GM19372 (cell line): ENCODE data around the gene ESRRG.
"Not testable (repeated sequence)": the region's sequence is repeated elsewhere in the genome, so short reads cannot be mapped to it uniquely, and the experiment has no call there.

Experiments used
- ATAC-seq: cut with Tn5 transposase; IDR thresholded peaks from one replicate; pipeline ENCODE4 v1.9.1; 2021; ENCODE audit warnings: mild to moderate bottlenecking, low read depth, moderate library complexity; ENCODE audit not compliant: unreplicated experiment

The ESRRG gene

DNA sequence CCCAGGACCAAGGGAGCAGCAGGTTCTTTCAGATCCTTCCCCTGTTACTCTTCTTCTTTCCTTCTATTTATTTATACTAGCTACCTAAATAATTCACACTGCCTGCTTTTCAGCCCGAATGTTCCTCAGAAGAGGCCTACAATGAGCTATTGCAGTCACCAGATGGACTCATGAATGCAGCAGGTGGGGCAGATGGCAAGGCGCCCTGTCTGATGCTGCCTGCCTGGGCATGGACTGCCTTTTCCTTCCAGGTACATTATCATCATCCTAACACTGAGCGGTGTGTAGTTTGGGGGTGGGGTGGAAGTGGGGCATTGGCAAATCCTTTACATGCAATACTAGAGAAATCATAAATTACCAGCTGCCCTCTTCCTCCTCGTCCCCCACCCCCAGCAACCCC, 17.6 kb downstream of the ESRRG start:
- no peak for ATAC-seq

GRCh38 chr1:216704065-216704464, 19.2 kb downstream of the ESRRG start:
- ATAC-seq, result not testable (repeated sequence)

DNA sequence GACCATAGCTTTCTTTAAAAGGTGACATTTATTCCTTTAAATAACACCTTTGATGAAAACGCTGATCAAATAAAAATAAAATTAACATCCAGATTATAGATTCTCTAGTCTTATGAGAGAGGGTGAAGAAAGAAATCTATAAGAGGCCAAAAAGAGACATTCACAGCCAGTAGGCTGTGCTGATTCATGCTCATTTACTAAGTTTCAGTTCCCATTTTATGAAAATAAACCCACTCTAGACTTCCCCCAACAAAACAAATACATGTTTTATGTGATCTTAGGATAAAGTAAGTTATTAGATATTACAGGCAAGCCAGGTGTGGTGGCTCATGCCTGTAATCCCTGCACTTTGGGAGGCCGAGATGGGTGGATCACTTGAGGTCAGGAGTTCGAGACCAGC, 21.1 kb downstream of the ESRRG start:
- no peak for ATAC-seq

- ATAC-seq, result no peak
These were observed 22.4 kb downstream of the ESRRG start for GRCh38 chr1:216700779-216701178.

- ATAC-seq, result no peak
These were observed 31.5 kb downstream of the ESRRG start for GRCh38 chr1:216691710-216692109.

DNA sequence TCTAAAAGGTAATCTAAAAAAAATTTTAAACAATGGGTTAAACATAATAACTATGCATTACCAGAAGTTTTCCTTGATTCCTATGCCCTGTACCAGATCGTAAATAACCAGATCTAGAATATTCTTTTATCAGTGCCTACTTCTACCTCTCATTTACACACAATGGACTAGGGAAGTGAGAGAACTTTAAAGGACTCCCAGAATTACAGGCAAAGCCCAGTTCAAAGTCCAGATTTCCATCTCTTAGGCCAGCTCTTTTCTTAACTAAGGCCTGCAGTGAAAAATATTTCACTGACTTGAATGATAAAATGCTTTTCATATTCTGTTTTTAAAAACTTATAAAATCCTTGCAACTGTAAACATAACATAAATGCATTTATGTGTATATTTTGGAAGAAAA, 32.6 kb downstream of the ESRRG start:
- ATAC-seq, result no peak

DNA sequence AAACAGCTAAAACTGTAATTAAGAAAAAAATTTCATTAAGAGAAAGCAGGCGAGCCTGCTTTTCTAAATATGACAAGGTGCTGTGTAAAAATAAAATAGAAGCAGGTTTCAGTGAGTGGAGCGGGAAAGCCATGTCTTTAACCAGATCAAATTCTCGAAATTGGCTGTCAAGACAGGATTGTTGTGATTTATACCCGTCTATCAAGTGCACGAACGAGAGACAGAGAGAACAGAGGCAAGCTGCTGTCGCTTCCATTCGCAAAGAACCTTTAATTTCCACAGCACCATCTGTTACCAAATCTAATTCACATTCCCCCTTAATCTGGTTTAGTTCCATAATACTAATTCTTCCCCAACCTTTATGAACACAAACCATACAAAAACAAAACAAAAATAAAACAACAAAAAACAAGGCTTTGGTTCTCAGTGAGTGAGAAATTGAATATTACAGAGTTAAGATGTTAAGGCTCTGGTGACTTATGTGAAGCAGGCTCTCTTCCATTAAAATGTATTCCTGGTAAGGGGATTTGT, 35.0 kb downstream of the ESRRG start:
- ATAC-seq, result no peak

DNA sequence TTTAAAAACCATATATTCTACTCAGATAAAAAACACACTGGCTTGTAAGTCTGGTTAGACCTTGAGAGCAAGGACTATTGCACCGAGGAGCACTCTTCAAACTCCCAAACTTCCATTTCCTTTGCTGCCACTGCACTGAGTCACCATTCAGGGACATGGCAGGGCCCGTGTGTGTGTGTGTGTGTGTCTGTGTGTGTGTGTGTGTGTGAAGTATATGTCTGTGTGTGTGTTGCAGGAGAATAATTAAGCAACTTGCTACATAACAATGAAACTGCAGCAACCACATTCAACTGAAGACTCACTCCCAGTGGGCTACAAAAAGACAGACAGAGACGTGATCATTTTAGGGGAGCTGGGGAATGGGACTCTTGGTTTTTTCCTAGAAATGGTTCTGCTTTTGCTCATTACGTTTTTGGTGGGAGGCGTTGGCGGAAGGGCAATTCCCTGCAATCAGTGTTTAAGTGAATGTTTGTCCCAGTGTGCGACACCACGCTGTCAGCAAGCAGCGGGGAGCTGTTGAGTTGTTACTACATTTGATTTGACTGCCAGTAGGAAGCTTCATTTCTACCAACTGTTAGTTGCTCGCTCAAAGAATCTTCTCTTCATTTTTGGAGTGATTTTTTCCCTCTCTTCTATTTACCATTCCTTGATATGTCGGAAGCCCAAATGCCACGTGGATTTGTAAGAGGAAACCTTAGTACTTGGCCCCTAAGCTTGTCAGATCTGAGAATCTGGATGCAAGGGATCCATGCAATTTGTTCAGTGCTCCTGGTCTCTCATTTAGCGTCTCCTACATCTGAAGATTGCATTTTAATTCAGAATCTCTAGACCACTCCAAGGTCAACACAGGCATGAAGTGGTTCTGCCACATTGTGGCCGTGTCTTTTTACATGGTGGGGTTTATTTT, 36.1 kb downstream of the ESRRG start:
- no peak for ATAC-seq

GRCh38 chr1:216682752-216683151, 40.5 kb downstream of the ESRRG start:
- ATAC-seq, result no peak

DNA sequence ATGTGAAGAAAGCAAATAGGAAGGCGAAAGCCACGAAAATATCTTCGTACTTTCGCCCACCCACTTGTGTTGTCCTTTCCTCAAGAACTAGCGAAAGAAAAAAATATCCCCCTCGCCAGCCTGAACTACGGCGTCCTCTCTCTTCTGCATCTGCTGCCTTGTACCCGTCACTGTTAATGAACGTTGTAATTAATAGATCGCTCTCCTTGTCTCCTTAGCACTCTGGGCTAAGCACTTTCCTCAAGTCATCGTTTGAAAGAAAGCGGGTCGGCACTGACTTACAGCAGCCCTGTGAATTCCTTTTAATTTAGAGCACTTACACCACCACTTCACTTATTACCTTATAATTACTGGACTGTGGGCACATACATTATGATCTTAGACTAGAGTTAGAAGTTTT, 44.1 kb downstream of the ESRRG start:
- ATAC-seq, result no peak

DNA sequence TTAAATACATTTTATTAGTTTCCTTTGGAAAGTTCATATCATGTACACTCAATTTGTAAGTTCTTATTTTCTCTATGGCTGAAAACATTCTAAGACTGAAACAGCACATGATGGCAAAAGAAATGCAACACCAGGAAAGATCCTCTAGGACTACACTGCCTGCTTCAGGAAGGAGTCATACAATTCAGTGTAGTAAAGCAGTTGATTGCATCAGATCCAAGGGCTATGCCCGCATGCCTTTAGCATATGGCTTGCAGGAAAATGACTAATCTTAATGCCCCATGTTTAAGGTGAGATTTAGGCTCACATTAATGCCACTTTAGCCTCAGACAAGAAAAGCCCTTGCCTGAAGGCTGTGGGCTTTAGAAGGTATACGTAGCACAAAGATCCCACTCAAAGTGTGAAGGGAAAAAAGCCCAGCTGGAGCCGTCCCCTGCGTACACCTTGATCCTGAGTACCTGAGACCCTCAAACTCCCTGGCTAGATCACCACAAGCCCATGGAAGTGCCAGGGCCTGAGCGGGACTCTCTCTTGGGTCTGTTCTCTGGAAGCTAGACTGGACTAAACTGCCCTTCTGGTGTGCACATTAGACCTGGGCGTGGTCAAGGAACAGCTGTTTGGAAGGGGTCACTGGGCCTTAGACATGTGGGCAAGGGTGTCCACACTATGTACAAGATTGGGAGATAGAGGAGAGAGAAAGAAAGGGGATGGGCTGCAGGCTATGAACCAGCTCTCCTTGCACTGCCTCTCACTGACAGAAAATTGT, 52.9 kb downstream of the ESRRG start:
- ATAC-seq, result no peak

GRCh38 chr1:216666441-216666840, 56.8 kb downstream of the ESRRG start:
- no peak for ATAC-seq

GRCh38 chr1:216665856-216666255, 57.4 kb downstream of the ESRRG start:
- no peak for ATAC-seq

DNA sequence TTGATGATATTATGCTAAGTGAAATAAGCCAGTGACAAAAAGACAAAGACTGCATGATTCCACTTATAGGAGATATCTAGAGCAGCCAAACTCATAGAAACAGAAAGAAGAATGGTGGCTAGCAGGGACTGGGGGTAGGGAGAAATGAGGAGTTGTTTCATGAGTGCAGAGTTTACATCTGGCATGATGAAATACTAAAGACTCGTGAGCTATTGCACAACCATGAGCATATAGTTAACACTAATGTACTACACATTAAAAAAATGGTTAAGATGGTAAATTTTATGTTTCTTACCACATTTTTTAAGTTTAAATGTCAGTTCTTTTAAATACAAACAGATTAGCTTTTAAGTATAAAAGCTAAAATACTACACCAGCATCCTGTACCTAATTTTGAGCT, 57.8 kb downstream of the ESRRG start:
- ATAC-seq, result no peak

DNA sequence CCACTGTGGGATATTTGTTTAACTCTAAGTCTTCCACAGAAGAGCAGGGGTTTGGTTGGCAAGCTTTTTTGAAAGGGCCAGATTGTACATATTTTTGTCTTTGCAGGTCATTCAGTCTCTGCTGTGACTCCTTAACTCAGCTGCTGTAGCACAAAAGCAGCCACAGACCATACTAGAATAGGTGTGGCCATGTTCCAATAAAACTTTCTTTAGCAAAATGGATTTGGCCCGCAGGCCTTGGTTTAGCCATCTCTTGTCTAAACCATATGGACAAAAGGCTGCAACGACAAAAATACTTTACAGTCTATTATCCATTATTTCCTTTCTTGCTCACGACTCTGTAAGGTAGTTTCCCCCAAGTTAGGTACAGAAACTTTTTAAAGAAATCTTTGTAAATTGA, 60.5 kb downstream of the ESRRG start:
- ATAC-seq, result no peak

GRCh38 chr1:216660561-216660960, 62.7 kb downstream of the ESRRG start:
- no peak for ATAC-seq

DNA sequence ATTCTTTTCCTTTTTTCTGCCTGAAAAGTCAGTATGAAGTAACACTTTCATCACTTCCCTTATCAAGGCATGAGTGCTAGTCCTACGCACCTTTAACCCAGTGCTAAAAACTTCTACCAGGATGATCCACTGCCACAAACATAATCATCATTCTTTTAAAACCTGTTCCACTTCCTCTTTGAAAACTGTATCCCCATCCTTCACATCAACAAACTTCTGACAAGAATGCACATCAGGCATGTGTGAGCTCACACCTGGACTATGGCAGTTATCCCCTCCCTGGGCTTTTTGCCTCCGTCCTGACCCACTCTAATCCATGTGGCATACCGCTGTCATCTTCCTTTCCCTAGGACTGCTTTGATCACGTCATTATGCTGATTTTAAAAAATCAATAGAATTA, 70.2 kb downstream of the ESRRG start:
- no peak for ATAC-seq

GRCh38 chr1:216651826-216652418, 71.3 kb downstream of the ESRRG start:
- ATAC-seq, result no peak

DNA sequence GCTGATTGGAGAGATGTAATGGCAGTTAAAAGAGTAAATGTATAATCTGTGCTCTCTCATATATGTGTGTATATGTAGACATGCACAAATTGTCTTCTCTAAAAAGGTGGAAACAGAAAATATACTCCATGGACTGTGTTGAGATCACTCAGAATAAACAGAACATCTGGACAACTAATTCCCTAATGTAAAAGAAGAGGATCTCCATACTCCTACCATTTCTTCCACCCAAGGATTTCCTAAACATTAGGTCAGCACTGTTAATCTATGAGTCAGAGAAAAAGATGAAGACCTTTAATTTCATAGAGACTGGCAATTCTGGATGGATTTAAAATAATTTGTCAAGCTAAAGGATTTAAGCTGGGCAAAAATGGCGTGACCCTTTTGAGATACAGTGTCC, 80.1 kb downstream of the ESRRG start:
- no peak for ATAC-seq

DNA sequence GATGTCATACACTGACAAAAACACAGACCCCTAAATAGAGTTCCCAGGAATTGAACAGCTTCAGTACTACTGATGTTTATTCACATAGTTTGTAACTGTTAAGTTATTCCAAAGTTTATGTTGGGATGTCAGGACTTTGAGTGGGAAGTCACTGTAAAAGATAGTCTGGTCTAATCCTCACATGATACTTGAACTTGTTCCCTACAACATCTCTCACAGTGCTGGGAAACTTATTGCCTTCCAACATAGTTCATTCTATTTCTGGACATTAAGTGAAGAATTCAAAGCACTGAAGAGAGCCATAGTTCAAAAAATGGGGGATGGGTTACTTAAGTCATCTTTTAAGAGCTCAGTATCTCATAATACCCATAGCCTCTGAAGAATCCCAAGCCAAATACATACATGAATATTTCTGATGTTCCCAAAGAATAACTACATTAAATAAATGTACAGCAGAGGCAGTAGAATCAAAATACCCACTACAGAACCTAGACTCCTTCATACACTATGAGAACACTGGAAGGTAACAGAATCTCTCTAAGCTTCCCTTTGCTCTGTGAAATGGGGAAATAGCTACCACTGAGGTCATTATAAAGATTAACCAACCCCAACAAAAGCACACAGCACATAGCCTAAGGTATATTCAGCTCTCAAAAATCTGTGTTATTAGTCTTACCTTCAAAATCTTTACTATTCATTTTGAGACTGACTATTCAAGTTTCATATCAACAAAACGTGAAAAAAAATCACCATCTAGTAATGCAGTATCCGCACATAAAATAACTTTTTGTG, 81.4 kb downstream of the ESRRG start:
- no peak for ATAC-seq
